ENCODE results near the gene TTLL8. TPM values are rescaled to one million over a fixed set of nuclear protein-coding genes. Genes with fewer than 3 reads are reported as not detected.

Gene TTLL8
- total RNA-seq, 1 experiment from 2014 or later: not detected

DNA sequence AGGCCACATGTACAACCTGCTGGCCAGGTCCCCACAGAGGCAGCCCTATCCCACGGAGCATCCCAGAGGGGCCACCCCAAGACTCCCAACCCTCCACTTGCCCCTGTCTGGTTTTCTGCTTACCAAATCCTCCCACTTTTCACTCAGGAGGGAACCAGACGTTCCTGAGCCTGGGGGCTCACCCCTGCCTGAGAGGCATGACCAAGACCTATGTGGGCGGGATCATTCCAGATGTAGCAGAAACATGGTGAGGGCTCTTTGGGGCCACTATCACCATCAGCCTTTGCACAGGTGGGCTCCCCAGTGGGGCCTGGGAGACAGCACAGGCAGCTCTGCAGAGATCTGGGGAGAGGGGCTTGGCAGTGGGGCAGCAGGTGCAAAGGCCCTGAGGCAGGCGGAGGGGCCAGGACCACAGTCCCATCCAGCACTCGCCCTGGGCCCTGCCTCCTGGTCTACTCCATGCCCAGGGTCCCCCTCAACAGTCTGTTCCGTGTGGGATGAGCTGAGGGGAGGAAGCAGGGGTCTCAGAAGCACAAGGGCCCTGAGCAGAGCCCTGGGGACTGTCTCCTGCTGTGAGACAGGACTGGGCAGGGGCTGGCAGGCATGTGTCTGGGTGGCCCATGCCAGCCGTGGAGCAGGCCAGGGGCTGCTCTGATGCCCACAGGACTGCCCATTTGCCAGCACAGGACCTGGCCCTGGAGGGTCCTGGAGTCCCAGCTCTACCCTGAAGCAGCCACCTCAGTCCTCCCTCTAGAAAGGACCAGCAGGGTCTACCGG, 88.2 kb downstream of the TTLL8 start:
- DNase-seq (ENCODE audit: low read depth, low spot score): no peak
- in situ Hi-C loops (cut with HindIII; ENCODE audit: low pct_unique_long_range_greater_than_20kb, low sequenced_read_pairs): no loop called here

DNA sequence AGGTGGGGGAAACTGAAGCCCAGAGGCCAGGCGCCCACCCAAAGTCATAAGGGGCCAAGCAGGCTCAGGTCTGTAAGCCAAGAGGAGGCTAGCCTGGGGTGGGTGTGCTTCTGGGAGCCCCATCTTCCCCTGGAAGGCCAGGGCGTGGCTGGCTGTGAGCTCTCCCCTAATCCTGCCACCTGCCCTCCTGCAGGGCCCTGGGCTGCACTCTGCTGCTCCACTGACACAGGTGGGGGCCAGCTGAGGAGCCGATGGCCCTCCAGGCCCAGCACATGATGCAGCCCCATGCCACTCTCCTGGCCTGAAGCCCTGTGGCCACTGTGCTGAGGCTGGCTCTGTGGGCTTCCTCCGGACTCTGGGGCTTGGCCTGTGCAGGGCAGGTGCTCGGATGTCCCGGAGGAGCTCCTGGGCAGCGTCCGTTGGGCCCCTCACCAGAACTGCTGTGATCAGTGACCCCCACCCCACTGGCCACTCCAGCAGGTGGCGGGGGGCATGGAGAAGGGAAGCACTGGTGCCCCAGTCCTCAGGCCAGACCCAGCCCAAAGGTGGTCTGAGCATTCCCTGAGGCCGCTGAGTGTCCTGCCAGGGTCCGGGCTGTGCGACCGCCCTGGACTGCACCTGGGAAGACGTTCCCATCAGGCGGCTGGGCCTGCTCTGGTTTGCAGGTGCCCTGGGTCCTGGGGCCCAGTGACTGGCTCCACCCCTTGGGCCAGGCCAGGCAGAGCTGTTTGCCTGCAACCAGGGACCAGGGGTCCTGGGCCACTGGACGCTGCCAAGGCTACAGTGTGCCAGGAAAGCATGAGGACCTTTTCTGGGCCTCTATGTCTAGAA, 89.1 kb downstream of the TTLL8 start:
- in situ Hi-C loops (cut with HindIII; ENCODE audit: low pct_unique_long_range_greater_than_20kb, low sequenced_read_pairs): no loop called here
- no peak for DNase-seq (ENCODE audit: low read depth, low spot score)

Other genes with a start within 250 kb of the TTLL8 start
- 16.2 and 17.5 TPM in 2 replicates for gene BRD1, start 230.4 kb downstream of the TTLL8 start, total RNA-seq (2014; rRNA removed; shearing (Covaris generic))
- gene ZBED4, start 204.5 kb downstream of the TTLL8 start, total RNA-seq (2014; rRNA removed; shearing (Covaris generic)): 18.9 and 23.4 TPM in 2 replicates
- 19.7 and 22.8 TPM in 2 replicates for gene ALG12, start 139.9 kb downstream of the TTLL8 start, total RNA-seq (2014; rRNA removed; shearing (Covaris generic))
- 145 and 162 TPM in 2 replicates for gene CRELD2, start 139.7 kb downstream of the TTLL8 start, total RNA-seq (2014; rRNA removed; shearing (Covaris generic))
- gene PIM3, start 97.5 kb downstream of the TTLL8 start, total RNA-seq (2014; rRNA removed; shearing (Covaris generic)): 108 and 120 TPM in 2 replicates
- not detected in 2 replicates for gene IL17REL, start 45.5 kb downstream of the TTLL8 start, total RNA-seq (2014; rRNA removed; shearing (Covaris generic))
- not detected in 2 replicates for gene MLC1, start 27.1 kb upstream of the TTLL8 start, total RNA-seq (2014; rRNA removed; shearing (Covaris generic))
- gene MOV10L1, start 31.7 kb upstream of the TTLL8 start, total RNA-seq (2014; rRNA removed; shearing (Covaris generic)): 0.08 TPM in 1 of 2 replicates, not detected in the other
- 0.98 and 1.7 TPM in 2 replicates for gene PANX2, start 112.4 kb upstream of the TTLL8 start, total RNA-seq (2014; rRNA removed; shearing (Covaris generic))
- 29.6 and 30.2 TPM in 2 replicates for gene TRABD, start 127.6 kb upstream of the TTLL8 start, total RNA-seq (2014; rRNA removed; shearing (Covaris generic))
- 43.2 and 43.8 TPM in 2 replicates for gene SELENOO, start 142.7 kb upstream of the TTLL8 start, total RNA-seq (2014; rRNA removed; shearing (Covaris generic))
- 14.5 and 15.0 TPM in 2 replicates for gene TUBGCP6, start 186.7 kb upstream of the TTLL8 start, total RNA-seq (2014; rRNA removed; shearing (Covaris generic))
- 7.2 and 10.2 TPM in 2 replicates for gene HDAC10, start 193.0 kb upstream of the TTLL8 start, total RNA-seq (2014; rRNA removed; shearing (Covaris generic))
- 10.9 and 14.1 TPM in 2 replicates for gene MAPK12, start 203.4 kb upstream of the TTLL8 start, total RNA-seq (2014; rRNA removed; shearing (Covaris generic))
- gene MAPK11, start 212.1 kb upstream of the TTLL8 start, total RNA-seq (2014; rRNA removed; shearing (Covaris generic)): 6.1 and 6.7 TPM in 2 replicates
- 31.2 and 40.5 TPM in 2 replicates for gene PLXNB2, start 249.3 kb upstream of the TTLL8 start, total RNA-seq (2014; rRNA removed; shearing (Covaris generic))

All from SK-MEL-5 (cell line).